Panc1 (cell line): ENCODE measurements around the gene C20orf141. TPM values are rescaled to one million over a fixed set of nuclear protein-coding genes. Genes with fewer than 3 reads are reported as not detected.

Experiments
- ATAC-seq: fragments of 200-7000 bp; cut with Tn5 transposase; 2 replicates; pipeline ENCODE4 v1.9.1; 2020; ENCODE audit warnings: mild to moderate bottlenecking, moderate library complexity
- BruUV-seq: library from RNA; stranded (reverse); fragments of 400-500 nt; replicated peaks from 2 replicates; lab custom pipeline; 2021; lab: Mats Ljungman, UMichigan
- CTCF ChIA-PET: fragments of 300-600 bp; sonication (Branson Sonifier 250); formaldehyde crosslinking; loops from one replicate; lab custom pipeline; 2022; ENCODE audit warnings: antibody characterized with exemption; lab: Charles Lee
- POLR2A ChIA-PET: fragments of 300-600 bp; sonication (Branson Sonifier 250); formaldehyde crosslinking; loops from one replicate; lab custom pipeline; 2022; ENCODE audit warnings: antibody characterized with exemption; lab: Charles Lee
- DNase-seq: peaks from one replicate; pipeline ENCODE4 v3.0.0-alpha.2; 2010; ENCODE audit warnings: low read depth, low spot score
- H3K27ac ChIP-seq: 2 replicates; pipeline ENCODE4 v1.5.1; 2011; ENCODE audit warnings: mild to moderate bottlenecking, low read length, inconsistent platforms
- H3K27me3 ChIP-seq: fragments of 200-500 bp; sonication (Bioruptor generic); 2 replicates; pipeline ENCODE4 v1.6.0; 2014; ENCODE audit warnings: low read length, inconsistent platforms; ENCODE audit not compliant: control insufficient read depth, insufficient read depth
- H3K36me3 ChIP-seq: fragments of 200-500 bp; sonication (Bioruptor generic); 2 replicates; pipeline ENCODE4 v1.5.1; 2014; ENCODE audit warnings: inconsistent platforms, mild to moderate bottlenecking, low read length, moderate library complexity; ENCODE audit not compliant: control insufficient read depth, insufficient read depth
- H3K4me1 ChIP-seq: 2 replicates; pipeline ENCODE4 v1.5.1; 2011; ENCODE audit warnings: inconsistent platforms, mild to moderate bottlenecking, low read length, moderate library complexity; ENCODE audit not compliant: control insufficient read depth, insufficient read depth
- H3K4me3 ChIP-seq, 2 experiments: 2 replicates each; pipeline ENCODE4 v1.5.1; 2011 to 2012; ENCODE audit warnings: low read depth in 2 of 2, low read length in 2 of 2, mild to moderate bottlenecking in 2 of 2, inconsistent platforms in 1 of 2, moderate library complexity in 1 of 2
- H3K9me3 ChIP-seq: fragments of 200-500 bp; sonication (Bioruptor generic); 2 replicates; pipeline ENCODE4 v1.5.1; 2014; ENCODE audit warnings: low read depth, mild to moderate bottlenecking, inconsistent platforms, low read length, moderate library complexity; ENCODE audit not compliant: control insufficient read depth, insufficient read depth
- POLR2AphosphoS5 ChIP-seq: IDR thresholded peaks from 2 replicates; pipeline ENCODE4 v1.6.1; 2012; ENCODE audit warnings: mild to moderate bottlenecking, low read depth, low read length, moderate library complexity
- SIN3A ChIP-seq: IDR thresholded peaks from 2 replicates; pipeline ENCODE4 v1.6.1; 2012; ENCODE audit warnings: low read depth, mild to moderate bottlenecking, low read length, moderate library complexity, borderline replicate concordance; ENCODE audit not compliant: insufficient read depth
- TCF7L2 ChIP-seq: IDR thresholded peaks from 2 replicates; pipeline ENCODE4 v1.6.1; 2011; ENCODE audit warnings: mild to moderate bottlenecking, low read depth, low read length, inconsistent platforms
- in situ Hi-C: cut with HindIII; loops from 2 replicates; pipeline ENCODE4 v1.10.0; 2016; ENCODE audit warnings: low sequenced_read_pairs, low pct_unique_long_range_greater_than_20kb
- intact Hi-C: fragments of 100-400 bp; cut with micrococcal nuclease; formaldehyde crosslinking; loops from one replicate; pipeline ENCODE4 v1.10.0; 2022; ENCODE audit not compliant: unreplicated experiment
- total RNA-seq: library from RNA; stranded (reverse); gene quantifications from one replicate; pipeline ENCODE4 v1.2.1, GENCODE V29; 2021; ENCODE audit not compliant: unreplicated experiment
- TF ChIP-seq, protein P1 (sequence below): fragments of 450-650 bp; IDR thresholded peaks from 2 replicates; pipeline ENCODE4 v1.5.1; 2017; ENCODE audit warnings: mild to moderate bottlenecking
- TF ChIP-seq, protein P2 (sequence below), 2 experiments: IDR thresholded peaks; 2 replicates each; pipeline ENCODE4 v1.6.1; 2011 to 2012; ENCODE audit warnings: low read depth in 2 of 2, control low read depth in 1 of 2, low read length in 1 of 2, mild to moderate bottlenecking in 1 of 2, moderate library complexity in 1 of 2; ENCODE audit not compliant: insufficient read depth in 1 of 2

C20orf141 gene
- total RNA-seq, 1 experiment from 2014 or later: not detected

GRCh38 chr20:2839732-2840137, 24.9 kb downstream of the C20orf141 start:
- intact Hi-C loops (no loop called here), in situ Hi-C loops (no loop called here)
- CTCF ChIA-PET: no interaction called here

GRCh38 chr20:2840138-2840966, 25.6 kb downstream of the C20orf141 start, which contains the start of the genes PCED1A and VPS16:
PCED1A (minus strand) TSS chr20:2840655; CDS start chr20:2839912, 743 bp downstream.
VPS16 (plus strand) TSS chr20:2840745; CDS start chr20:2840775, 30 bp downstream.
- Histone ChIP-seq H3K9me3 (no peaks in the 10 kb centered on the region), H3K4me1 (no peaks in the 10 kb centered on the region), H3K36me3 (no peaks in the 10 kb centered on the region), H3K4me3 (peak within 1 kb of the TSS; percentile 79 to 85), H3K27me3 (no peaks in the 10 kb centered on the region), H3K27ac (peak within 1 kb of the TSS; percentile 93)
- no TSS peak for BruUV-seq
- in situ Hi-C loops: no loop called here
- TF ChIP-seq TCF7L2 (no peak), POLR2AphosphoS5 (0 out of 2 replicates have a peak, but pooled peaks have one; percentile 30)
- ATAC-seq (peak; percentile 99), DNase-seq (peak; percentile 22)
- ChIA-PET POLR2A (interaction anchor here (0.5 kb wide), 1 partner anchor 89 kb away, joined by 6 read pairs; no protein-coding TSS in a partner anchor), CTCF (no interaction called here)
- intact Hi-C loops: no loop called here

More at GRCh38 chr20:2839732-2840137, 24.9 kb downstream of the C20orf141 start:
- no peaks in the 10 kb centered on the region for H3K9me3 ChIP-seq
- TF ChIP-seq, protein P1, sequence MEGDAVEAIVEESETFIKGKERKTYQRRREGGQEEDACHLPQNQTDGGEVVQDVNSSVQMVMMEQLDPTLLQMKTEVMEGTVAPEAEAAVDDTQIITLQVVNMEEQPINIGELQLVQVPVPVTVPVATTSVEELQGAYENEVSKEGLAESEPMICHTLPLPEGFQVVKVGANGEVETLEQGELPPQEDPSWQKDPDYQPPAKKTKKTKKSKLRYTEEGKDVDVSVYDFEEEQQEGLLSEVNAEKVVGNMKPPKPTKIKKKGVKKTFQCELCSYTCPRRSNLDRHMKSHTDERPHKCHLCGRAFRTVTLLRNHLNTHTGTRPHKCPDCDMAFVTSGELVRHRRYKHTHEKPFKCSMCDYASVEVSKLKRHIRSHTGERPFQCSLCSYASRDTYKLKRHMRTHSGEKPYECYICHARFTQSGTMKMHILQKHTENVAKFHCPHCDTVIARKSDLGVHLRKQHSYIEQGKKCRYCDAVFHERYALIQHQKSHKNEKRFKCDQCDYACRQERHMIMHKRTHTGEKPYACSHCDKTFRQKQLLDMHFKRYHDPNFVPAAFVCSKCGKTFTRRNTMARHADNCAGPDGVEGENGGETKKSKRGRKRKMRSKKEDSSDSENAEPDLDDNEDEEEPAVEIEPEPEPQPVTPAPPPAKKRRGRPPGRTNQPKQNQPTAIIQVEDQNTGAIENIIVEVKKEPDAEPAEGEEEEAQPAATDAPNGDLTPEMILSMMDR: no peak
- no peak for TF ChIP-seq SIN3A
- ATAC-seq (no peak), DNase-seq (no peak)
- no TSS peak for BruUV-seq
- H3K27me3 ChIP-seq: no peaks in the 10 kb centered on the region
- peak overlapping the region; percentile 79 to 85 for H3K4me3 ChIP-seq
- peak overlapping the region; percentile 93; the same call in 1 of the 2 replicates for H3K27ac ChIP-seq
- POLR2A ChIA-PET: interaction anchor here (0.5 kb wide), 1 partner anchor 88 kb away, joined by 6 read pairs; no protein-coding TSS in a partner anchor
- H3K36me3 ChIP-seq: no peaks in the 10 kb centered on the region
- no peaks in the 10 kb centered on the region for H3K4me1 ChIP-seq

DNA sequence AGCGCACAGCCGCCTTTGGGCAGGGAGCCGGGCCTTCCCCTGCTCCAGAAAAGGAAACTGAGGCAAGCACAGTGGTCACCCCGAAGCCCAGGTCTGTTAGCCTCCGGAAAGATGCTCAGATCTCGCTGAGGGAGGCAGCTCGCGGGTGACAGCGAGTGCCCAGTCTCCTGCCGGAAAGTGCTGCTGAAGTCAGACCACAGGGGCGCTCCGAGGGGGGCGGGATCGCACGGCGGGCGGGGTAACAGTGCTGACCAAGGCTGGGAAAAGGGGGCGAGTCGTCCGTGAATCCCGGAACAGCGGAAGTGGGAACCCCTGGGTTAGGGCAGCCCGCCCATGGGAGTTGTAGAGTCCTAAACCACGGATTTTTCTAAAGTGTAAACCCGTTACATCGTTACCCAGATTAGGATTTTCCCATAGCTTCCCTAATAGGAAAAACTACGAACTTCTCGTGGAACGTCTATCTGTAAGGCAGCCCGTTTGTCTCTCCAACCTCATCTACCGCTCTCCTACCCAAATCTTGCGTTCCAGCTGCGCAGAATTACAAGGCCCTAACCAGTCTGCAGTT, 26.3 kb downstream of the C20orf141 start:
- TF ChIP-seq SIN3A: no peak
- TF ChIP-seq TCF7L2: no peak
- TF ChIP-seq, protein P2, sequence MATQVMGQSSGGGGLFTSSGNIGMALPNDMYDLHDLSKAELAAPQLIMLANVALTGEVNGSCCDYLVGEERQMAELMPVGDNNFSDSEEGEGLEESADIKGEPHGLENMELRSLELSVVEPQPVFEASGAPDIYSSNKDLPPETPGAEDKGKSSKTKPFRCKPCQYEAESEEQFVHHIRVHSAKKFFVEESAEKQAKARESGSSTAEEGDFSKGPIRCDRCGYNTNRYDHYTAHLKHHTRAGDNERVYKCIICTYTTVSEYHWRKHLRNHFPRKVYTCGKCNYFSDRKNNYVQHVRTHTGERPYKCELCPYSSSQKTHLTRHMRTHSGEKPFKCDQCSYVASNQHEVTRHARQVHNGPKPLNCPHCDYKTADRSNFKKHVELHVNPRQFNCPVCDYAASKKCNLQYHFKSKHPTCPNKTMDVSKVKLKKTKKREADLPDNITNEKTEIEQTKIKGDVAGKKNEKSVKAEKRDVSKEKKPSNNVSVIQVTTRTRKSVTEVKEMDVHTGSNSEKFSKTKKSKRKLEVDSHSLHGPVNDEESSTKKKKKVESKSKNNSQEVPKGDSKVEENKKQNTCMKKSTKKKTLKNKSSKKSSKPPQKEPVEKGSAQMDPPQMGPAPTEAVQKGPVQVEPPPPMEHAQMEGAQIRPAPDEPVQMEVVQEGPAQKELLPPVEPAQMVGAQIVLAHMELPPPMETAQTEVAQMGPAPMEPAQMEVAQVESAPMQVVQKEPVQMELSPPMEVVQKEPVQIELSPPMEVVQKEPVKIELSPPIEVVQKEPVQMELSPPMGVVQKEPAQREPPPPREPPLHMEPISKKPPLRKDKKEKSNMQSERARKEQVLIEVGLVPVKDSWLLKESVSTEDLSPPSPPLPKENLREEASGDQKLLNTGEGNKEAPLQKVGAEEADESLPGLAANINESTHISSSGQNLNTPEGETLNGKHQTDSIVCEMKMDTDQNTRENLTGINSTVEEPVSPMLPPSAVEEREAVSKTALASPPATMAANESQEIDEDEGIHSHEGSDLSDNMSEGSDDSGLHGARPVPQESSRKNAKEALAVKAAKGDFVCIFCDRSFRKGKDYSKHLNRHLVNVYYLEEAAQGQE (IDR thresholded peaks at IDR 0.05; ENCODE audit: insufficient read depth in 1 of 2, low read depth in 2 of 2, low read length in 1 of 2): no peak
- no peak for TF ChIP-seq POLR2AphosphoS5
- peak overlapping the region; percentile 79 to 85 for H3K4me3 ChIP-seq
- peak overlapping the region; percentile 93 for H3K27ac ChIP-seq
- in situ Hi-C loops (no loop called here), intact Hi-C loops (no loop called here)
- no peaks in the 10 kb centered on the region for H3K4me1 ChIP-seq
- H3K27me3 ChIP-seq: no peaks in the 10 kb centered on the region
- no peaks in the 10 kb centered on the region for H3K36me3 ChIP-seq
- TSS peak; percentile 80 for BruUV-seq
- ATAC-seq (peak; percentile 81), DNase-seq (no peak)
- ChIA-PET POLR2A (no interaction called here), CTCF (no interaction called here)
- no peaks in the 10 kb centered on the region for H3K9me3 ChIP-seq
